ENCODE results near the gene LAIR2.

The LAIR2 gene

GRCh38 chr19:54473892-54474372 lies 28.7 kb upstream of the LAIR2 start:
- no peak for DNase-seq (ENCODE audit: low read depth in 2 of 2)
- H3K4me3 ChIP-seq (replicated peaks in 1 of 2; ENCODE audit: low read depth in 2 of 2, low read length in 2 of 2), result peak overlapping the region in 1 of 2 donors; percentile 66
- no peak for TF ChIP-seq CTCF (IDR thresholded peaks at IDR 0.05; ENCODE audit: low read depth, low read length)

- DNase-seq (ENCODE audit: low read depth in 2 of 2), result no peak
- no peak overlapping the region for H3K4me3 ChIP-seq (replicated peaks in 1 of 2; ENCODE audit: low read depth in 2 of 2, low read length in 2 of 2)
- no peak for TF ChIP-seq CTCF (IDR thresholded peaks at IDR 0.05; ENCODE audit: low read depth, low read length)
Observed at GRCh38 chr19:54475706-54476105, 26.9 kb upstream of the LAIR2 start.

GRCh38 chr19:54477650-54478049 lies 25.0 kb upstream of the LAIR2 start:
- no peak for DNase-seq (ENCODE audit: low read depth in 2 of 2)
- TF ChIP-seq CTCF (IDR thresholded peaks at IDR 0.05; ENCODE audit: low read depth, low read length), result no peak
- H3K4me3 ChIP-seq (replicated peaks in 1 of 2; ENCODE audit: low read depth in 2 of 2, low read length in 2 of 2), result no peak overlapping the region

- DNase-seq (ENCODE audit: low read depth in 2 of 2), result peak; percentile 63 to 66
- peak; percentile 55 for TF ChIP-seq CTCF (IDR thresholded peaks at IDR 0.05; ENCODE audit: low read depth, low read length)
- no peak overlapping the region for H3K4me3 ChIP-seq (replicated peaks in 1 of 2; ENCODE audit: low read depth in 2 of 2, low read length in 2 of 2)
Observed at GRCh38 chr19:54478677-54479266, 23.9 kb upstream of the LAIR2 start.

- no peak for TF ChIP-seq CTCF (IDR thresholded peaks at IDR 0.05; ENCODE audit: low read depth, low read length)
- no peak for DNase-seq (ENCODE audit: low read depth in 2 of 2)
- H3K4me3 ChIP-seq (replicated peaks in 1 of 2; ENCODE audit: low read depth in 2 of 2, low read length in 2 of 2), result no peak overlapping the region
Observed at GRCh38 chr19:54480051-54480450, 22.6 kb upstream of the LAIR2 start.

GRCh38 chr19:54481326-54481930 lies 21.2 kb upstream of the LAIR2 start:
- H3K4me3 ChIP-seq (replicated peaks in 1 of 2; ENCODE audit: low read depth in 2 of 2, low read length in 2 of 2), result no peak overlapping the region
- TF ChIP-seq CTCF (IDR thresholded peaks at IDR 0.05; ENCODE audit: low read depth, low read length), result peak; percentile 63
- peak; percentile 40 to 58 for DNase-seq (ENCODE audit: low read depth in 2 of 2)
